ENCODE data around the gene MCM7. TPM values are rescaled to one million over a fixed set of nuclear protein-coding genes. Genes with fewer than 3 reads are reported as not detected.

MCM7 gene
- polyA plus RNA-seq, 3 donors, result 146 to 157 (median 157) TPM

- DNase-seq (ENCODE audit: low read depth in 3 of 3, low spot score in 2 of 3), result no peak
Observed at GRCh38 chr7:100124301-100125230, 23.4 kb upstream of the MCM7 start.

- DNase-seq (ENCODE audit: low read depth in 3 of 3, low spot score in 2 of 3), result no peak
Observed at GRCh38 chr7:100122568-100122967, 21.4 kb upstream of the MCM7 start.

GRCh38 chr7:100122067-100122466, 20.9 kb upstream of the MCM7 start:
- DNase-seq (ENCODE audit: low read depth in 3 of 3, low spot score in 2 of 3), result no peak

GRCh38 chr7:100120733-100121036, 19.5 kb upstream of the MCM7 start:
- no peak for DNase-seq (ENCODE audit: low read depth in 3 of 3, low spot score in 2 of 3)

GRCh38 chr7:100119970-100120732, 19.0 kb upstream of the MCM7 start:
- no peak for DNase-seq (ENCODE audit: low read depth in 3 of 3, low spot score in 2 of 3)

- peak; percentile 93 to 96 (median 93) for DNase-seq (ENCODE audit: low read depth in 3 of 3, low spot score in 2 of 3)
Observed at GRCh38 chr7:100119072-100119969, 18.1 kb upstream of the MCM7 start, which contains the start of the genes CNPY4 and TAF6. CNPY4 (plus strand) TSS chr7:100119634; CDS start chr7:100119745, 111 bp downstream. TAF6 (minus strand) TSS chr7:100119358; CDS start chr7:100114209, 5,149 bp downstream.

GRCh38 chr7:100118388-100119071, 17.3 kb upstream of the MCM7 start:
- no peak for DNase-seq (ENCODE audit: low read depth in 3 of 3, low spot score in 2 of 3)

GRCh38 chr7:100115026-100115425, 13.8 kb upstream of the MCM7 start:
- no peak for DNase-seq (ENCODE audit: low read depth in 3 of 3, low spot score in 2 of 3)

GRCh38 chr7:100111914-100112313, 10.7 kb upstream of the MCM7 start:
- DNase-seq (ENCODE audit: low read depth in 3 of 3, low spot score in 2 of 3), result no peak

GRCh38 chr7:100111156-100111555, 10.0 kb upstream of the MCM7 start:
- DNase-seq (ENCODE audit: low read depth in 3 of 3, low spot score in 2 of 3), result no peak

GRCh38 chr7:100109521-100110163, 8.4 kb upstream of the MCM7 start:
- no peak for DNase-seq (ENCODE audit: low read depth in 3 of 3, low spot score in 2 of 3)

- DNase-seq (ENCODE audit: low read depth in 3 of 3, low spot score in 2 of 3), result no peak
Observed at GRCh38 chr7:100107890-100108289, 6.7 kb upstream of the MCM7 start.

GRCh38 chr7:100107125-100107737, 6.0 kb upstream of the MCM7 start:
- DNase-seq (ENCODE audit: low read depth in 3 of 3, low spot score in 2 of 3), result no peak

GRCh38 chr7:100106633-100107032, 5.4 kb upstream of the MCM7 start:
- DNase-seq (ENCODE audit: low read depth in 3 of 3, low spot score in 2 of 3), result no peak

GRCh38 chr7:100105534-100105933, 4.3 kb upstream of the MCM7 start:
- DNase-seq (ENCODE audit: low read depth in 3 of 3, low spot score in 2 of 3), result no peak

- no peak for DNase-seq (ENCODE audit: low read depth in 3 of 3, low spot score in 2 of 3)
Observed at GRCh38 chr7:100102950-100103840, 2.0 kb upstream of the MCM7 start.

- DNase-seq (ENCODE audit: low read depth in 3 of 3, low spot score in 2 of 3), result peak; percentile 84 to 95 (median 93)
Observed at GRCh38 chr7:100100420-100101015, 679 bp downstream of the MCM7 start.

GRCh38 chr7:100099452-100099851, 1.7 kb downstream of the MCM7 start:
- DNase-seq (ENCODE audit: low read depth in 3 of 3, low spot score in 2 of 3), result no peak
